Ureter (tissue), 1 donor: Measurements from ENCODE around the gene CRIP3. TPM values are rescaled to one million over a fixed set of nuclear protein-coding genes. Genes with fewer than 3 reads are reported as not detected.

ENCODE experiments used
- DNase-seq: peaks from one replicate; pipeline ENCODE4 v3.0.0-alpha.2; 2020; ENCODE audit warnings: low spot score
- total RNA-seq: library from RNA; stranded (reverse); gene quantifications from one replicate; pipeline ENCODE4 v1.2.4, GENCODE V29; 2023
- donor health status: DM: yes; HTN: yes; CAD: no.

The CRIP3 gene
- total RNA-seq, 1 donor from 2014 or later, result 1.5 TPM

DNA sequence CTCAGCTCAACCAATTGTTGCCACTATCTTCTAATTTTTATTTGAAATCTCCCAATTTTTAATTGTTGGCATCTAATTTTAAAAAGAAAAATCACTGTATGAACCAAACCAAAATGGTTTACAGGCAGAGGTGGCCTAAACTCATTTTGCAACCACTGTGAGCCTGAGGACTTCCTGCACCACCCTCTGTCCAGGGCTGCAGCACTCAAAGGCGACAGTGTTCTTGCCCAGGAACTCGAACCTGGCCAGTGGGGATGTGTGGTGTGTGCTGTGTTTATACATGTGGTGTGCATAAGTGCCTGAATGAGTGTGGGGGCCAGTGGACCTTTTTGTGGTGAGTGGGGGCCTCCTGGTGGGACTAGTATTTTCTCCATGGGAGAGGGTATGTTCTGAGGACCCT lies 34.9 kb downstream of the CRIP3 start:
- no peak for DNase-seq

DNA sequence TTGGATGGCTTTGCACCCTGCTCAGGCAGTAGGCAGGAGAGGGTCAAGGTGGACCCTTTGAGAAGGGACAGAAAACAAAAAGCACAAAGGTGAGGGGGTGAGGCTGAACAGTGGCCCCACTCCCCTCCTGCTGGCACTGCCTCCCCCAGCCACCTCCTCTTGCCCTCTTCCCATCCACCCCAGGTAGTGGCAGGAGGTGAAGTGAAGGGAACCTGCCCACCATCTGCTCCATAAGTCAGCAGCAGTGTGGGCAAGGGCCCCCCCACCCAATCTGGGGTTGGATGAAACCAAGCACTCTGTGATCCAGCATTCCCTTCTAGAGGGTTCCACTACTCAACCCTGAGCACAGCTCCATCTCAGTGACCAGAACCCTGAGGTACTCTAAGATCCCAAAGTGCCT lies 36.7 kb downstream of the CRIP3 start:
- DNase-seq, result no peak

DNA sequence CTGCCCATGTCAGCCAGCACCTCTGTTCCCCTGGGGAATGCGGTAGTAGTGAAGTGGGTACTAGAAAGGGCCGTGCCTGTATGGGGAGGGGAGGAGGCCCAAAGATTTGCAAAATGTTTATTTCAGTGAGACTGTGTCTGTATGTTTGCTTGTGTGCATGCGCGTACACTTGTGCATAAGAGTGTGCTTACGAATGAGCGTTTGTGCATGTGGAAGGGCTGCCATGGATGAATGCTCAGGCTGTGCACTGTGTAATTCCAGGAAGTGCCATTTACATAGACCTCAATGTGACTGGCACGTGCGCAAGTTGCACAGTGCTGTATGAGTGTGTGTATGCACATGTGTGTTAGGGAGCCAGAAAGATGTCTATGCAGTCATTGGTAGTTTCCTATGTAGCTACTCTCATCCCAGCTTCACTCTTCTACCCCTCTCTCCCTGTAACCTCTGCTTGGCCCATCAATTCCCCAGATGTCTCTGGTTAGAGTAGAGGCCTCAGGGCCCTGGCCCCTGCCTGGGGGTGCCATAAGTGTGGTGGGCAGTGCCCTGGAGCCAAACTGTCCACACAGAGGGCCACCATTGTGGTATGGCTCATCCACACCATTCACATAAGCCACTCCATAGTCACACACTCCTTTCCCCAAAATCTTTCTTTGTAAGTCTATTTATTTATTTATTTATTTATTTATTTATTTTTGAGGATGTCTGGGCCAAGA lies 37.4 kb downstream of the CRIP3 start:
- DNase-seq, result no peak

DNA sequence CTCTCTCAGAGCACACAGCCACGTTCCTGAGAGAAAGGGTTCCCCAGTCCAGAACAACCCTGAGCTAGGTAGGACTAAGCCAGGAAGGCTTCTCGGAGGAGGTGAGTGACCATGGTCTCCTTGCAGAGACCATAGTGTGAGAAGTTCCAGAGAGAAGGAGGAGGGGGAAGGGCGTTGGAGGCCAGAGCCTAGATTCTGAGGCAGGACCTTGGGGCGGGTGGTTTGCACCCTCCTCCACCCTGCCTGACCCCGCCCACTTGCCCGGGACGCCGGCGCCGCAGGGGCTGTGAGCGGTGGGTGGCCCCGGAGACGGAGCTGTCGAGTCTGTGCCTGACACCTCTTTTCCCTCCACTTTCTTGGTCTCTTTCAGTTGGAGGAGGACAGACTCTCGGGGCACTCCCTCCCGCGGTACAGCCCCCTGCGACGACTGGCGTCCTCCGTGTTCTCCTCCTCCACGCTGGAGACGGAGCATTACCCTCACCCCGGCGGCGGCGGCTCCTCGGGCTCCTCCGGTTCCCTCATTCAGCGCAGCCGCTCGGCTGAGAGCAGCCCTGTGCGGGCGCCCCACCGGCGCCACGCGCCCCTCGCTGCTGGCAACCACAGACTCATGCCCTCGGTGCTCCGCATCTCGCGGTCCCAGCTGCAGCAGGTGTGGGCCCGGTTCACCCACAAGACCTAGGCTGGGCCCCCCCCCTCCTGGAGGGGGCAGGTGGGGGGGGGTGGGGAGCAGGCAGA lies 39.2 kb downstream of the CRIP3 start:
- no peak for DNase-seq

DNA sequence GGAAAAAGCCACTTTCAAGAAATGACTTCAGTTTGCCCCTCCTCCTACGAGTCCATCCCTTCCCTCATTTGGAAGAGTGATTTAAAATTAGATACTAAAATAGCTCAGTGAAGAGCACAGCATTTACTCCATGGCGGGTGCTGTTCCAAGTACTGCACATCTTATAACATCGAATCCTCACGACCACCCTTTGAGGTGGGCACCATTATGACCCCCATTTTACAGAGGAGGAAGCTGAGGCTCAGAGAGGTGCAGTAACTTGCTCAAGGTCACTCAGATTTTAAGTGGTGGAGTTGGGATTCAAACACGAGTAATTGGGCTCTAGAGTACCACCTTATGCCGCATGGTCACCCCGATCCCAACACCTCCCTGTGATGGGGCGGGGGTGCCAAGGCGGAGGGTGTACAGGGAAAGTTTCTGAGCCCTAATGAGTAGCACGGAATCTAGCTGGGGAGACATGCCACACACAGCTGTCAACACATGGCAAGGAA lies 39.8 kb downstream of the CRIP3 start:
- no peak for DNase-seq

DNA sequence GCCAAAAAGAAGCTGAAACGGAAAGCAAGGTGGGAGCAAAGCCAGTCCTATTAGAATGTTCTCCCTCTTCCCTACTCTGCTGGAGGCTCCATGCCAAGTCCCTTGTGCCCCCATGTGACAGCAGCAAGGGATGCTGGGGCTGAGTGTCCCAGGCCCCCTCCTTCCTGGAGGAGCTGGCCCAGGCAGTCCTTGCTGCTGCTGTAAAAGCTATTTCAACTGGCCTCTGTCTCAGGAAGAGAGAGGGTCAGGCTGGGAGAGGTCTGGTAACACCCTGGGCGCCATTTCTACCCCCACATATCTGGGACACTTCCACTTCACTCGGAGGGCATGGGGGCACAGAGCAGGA lies 40.3 kb downstream of the CRIP3 start:
- DNase-seq, result no peak

DNA sequence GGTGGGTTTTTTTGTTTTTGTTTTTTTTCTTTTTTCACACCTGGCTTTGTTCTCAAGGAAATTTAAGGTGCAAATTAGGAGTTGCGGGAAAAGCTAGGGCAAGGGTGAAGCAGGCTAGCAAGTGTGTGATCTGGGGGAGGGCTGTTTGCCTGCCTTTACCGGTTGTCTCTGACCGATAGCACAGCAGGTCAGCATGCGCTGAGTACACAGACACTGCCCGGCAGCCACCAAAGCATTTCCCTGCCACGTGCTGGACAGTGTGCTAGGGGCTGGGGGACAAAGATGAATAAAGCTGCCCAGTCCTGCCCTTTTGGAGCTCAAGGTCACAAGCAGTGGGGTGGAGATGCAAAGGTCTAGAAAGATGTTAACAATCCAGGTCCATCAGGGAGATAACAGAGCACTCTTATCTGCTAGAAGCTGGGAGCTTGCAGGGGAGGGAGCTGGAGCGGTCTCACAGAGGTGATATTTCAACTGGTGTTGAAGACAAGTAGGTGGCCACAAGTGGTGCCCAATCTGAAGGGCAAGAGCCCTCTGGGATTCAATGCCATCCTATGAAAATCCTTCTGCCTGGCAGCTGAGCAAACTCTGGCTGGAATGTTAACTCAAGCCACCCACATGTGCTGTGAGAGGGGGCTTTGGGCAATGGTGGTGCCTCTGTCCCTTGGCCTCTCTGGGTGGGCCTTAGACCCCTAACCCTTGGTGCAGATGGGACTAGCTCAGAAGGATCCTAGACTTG lies 40.8 kb downstream of the CRIP3 start:
- no peak for DNase-seq

DNA sequence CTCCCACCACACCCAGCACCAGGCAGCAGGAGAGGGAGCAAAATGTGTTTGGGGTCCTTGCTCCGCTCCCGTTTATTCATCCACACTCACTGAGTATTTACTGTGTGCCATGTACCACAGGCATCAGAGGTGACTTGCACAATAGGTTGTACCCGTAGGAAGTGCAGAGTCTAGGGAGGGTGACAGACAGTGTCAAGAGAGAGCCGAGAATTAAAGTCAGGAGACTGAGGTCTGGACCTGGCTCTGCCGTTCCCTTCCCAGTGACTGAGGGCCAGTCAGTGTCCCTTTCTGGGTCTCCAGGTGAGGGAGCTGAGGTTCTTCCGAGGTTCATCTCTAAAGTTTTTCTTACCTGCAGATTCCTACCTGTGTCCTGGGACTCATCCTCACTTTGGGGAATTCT lies 43.1 kb downstream of the CRIP3 start:
- no peak for DNase-seq

DNA sequence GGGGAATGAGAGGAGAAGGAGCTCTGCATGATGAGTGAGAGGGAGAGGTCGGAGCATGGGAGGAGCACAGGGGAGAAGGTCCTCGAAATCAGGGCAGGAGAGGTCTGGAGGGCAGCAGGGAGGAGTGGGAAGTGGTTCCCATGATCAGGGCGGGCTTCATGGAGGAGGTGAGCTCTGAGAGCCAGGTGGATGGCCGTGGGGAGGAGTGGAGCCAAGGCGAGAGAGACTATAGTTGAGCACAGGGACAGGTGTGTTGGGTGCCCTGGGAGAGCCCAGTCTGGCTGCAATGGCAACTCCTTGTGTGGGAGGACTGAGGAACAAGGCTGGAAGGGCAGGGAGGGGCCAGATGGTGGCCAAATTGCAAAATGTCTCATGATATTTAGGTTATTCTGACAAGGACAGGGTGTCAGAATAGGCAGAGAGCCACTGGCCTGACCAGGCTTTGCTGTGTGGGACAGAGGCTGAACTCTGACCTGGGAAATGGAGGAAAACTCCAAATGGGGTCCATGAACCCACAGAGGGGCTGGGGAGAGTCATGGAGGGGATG lies 44.0 kb downstream of the CRIP3 start:
- no peak for DNase-seq

DNA sequence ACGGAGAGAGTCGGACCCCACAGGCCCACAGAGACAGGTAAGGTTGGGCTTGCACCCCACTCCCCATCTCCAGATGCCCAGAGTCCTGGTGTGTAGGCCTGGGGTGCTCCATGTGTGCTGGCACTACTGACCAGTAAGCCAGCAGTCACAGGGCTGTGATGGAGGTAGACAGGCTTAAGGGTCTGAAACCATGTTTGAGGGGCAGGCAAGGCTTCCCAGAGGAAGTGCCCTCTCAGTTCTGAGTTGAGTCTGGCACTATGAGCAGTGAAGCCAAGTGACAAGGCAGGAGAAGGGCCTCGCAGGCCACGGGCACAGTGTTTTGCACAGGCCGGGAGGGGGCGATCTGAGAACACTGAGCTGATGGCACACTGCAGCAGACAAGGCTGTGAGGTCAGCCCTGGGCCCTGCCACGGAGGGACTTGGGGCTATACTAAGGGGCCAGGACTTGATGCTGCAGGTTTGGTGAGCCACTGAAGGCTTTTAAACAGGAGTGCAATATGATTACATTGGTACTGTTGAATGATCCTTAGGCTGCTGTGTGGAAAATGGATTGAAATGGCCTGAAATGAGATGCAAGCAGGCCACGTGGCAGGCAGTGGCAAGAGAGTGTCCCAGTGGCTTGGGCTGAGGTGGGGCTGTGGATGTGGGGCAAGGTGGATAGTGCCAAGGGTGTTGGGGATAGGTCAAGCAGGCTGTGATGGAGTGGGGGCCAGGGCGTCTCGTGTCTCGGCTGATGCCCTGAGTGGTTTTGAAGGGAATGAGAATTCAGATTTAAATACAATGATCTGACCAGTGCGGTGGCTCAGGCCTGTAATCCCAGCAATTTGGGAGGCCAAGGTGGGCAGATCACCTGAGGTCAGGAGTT lies 45.1 kb downstream of the CRIP3 start:
- DNase-seq, result peak; percentile 83

DNA sequence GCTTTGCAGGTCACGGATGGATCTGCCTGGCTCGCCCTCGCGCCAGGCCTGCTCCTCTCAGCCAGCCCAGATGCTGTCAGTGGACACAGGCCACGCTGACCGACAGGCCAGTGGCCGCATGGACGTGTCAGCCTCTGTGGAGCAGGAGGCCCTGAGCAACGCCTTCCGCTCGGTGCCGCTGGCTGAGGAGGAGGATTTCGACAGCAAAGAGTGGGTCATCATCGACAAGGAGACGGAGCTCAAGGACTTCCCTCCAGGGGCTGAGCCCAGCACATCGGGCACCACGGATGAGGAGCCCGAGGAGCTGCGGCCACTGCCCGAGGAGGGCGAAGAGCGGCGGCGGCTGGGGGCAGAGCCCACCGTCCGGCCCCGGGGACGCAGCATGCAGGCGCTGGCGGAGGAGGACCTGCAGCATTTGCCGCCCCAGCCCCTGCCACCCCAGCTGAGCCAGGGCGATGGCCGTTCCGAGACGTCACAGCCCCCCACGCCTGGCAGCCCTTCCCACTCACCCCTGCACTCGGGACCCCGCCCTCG lies 45.8 kb downstream of the CRIP3 start:
- DNase-seq, result no peak

DNA sequence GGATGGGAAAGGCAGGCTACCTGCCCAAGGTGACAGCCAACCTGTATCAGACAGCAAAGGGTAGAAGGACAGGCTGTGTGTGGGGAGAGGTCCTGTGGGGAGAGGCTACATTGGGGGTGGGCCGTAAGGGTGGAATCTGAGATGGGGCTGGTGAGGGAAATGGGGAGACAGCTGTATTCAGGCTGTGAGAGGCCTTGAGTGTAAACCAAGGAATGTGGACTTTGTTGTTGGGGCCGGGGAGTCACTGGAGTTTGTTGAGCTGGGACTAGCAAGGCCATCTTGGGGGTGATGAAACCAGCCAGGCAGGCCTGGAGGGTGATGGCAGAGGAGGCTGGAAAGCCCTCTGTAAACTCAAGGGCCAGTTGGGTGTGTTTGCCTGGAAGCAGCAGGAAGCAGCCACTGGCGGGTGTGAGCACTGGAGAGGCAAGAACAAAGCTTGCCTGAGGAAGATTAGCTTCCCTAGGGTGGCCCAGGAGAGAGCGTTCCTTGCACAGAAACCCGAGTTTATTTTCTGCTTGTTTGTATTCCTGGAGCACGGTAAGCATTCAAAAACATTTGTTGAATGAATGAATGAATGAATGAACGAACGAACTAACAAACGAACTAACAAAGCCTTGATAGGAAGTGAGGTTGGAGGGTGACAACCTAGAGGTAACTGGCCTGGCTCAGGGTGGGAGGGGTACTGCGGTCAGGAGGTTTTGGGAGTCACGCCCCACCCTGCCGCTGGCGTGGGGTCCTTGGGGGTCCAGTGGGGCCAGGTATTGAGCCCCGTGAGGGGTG lies 46.4 kb downstream of the CRIP3 start:
- DNase-seq, result no peak

DNA sequence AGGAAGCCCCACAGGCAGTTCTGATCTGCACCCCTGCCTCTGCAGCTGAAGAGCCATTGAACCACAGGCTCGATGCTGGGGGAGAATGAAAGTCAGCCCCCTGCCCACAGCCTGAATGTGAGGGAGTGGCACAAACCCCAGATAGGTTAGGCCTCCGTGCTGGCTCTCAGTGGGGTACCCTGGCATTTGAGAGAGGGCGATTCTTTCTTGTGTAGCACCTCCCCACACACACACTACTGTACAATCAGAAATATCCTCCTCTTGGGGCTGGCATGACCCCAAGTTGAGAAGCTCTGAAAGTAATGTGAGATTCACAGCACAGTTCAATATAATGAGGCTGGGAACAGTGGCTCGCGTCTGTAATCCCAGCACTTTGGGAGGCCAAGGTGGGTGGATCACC lies 47.4 kb downstream of the CRIP3 start:
- DNase-seq, result no peak

DNA sequence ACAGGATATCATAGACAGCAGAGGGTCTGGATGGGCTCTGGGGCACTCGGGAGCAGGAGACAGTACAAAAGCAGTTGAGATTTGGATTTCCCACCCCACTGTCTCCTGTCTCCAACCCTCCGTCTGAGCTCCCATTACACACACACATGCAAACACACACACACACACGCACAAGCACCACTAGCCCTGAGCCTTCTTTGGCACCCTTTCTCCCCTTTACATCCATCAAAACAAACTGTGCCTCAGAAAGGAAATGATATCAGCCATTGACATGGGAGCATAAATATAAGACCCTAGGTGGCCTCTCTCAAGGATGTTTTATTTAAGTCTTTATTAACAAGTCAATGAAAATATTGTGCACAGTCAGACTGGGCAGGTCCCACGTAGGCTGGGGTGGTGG lies 47.8 kb downstream of the CRIP3 start:
- DNase-seq, result no peak

DNA sequence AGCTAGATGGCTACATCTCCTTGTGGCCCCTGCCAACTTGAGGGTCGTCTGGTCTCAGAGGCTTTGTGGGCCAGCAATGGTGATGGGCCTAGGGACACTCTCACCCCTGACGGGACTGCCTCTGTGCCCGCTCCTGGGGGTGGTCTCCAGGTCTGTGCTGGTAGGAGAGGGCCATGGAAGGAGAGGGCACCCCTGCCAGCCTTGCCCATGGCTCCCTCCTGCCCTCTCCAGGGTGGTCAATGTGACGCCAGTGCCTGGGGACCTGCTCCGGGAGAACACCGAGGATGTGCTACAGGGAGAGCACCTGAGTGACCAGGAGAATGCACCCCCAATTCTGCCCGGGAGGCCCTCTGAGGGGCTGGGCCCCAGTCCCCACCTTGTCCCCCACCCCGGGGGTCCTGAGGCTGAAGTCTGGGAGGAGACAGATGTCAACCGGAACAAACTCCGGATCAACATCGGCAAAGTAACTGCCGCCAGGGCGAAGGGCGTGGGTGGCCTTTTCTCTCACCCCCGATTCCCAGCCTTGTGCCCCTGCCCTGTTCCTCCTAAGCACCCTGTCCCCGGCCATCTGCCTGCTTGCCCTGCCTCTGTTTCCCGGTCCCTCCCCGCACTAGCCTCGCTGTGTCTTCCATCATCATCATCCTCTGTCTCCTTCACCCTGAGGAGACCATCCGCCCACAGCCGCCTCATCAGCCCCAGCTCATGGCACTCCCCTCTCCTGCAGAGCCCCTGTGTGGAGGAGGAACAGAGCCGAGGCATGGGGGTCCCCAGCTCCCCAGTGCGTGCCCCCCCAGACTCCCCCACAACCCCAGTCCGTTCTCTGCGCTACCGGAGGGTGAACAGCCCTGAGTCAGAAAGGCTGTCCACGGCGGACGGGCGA lies 49.6 kb downstream of the CRIP3 start:
- no peak for DNase-seq

DNA sequence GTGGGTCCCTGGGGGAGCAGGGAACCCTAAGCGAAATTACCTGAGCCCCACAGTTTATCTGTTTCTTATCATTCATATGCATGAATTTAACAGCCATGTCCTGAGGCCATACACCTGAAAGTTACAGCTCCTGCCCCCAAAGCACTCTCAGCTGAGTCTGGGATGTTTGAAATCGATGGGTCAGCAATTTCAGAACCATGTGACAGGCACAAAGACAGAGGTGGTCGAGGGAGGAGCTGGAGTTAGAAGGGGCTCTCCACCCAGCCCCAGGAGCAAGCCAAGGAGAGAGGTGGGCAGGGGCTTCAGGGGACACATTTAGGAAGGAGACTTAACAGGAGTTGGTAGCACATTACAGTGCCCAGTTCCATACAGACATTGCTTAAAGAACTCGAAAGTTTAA lies 50.4 kb downstream of the CRIP3 start:
- no peak for DNase-seq

DNA sequence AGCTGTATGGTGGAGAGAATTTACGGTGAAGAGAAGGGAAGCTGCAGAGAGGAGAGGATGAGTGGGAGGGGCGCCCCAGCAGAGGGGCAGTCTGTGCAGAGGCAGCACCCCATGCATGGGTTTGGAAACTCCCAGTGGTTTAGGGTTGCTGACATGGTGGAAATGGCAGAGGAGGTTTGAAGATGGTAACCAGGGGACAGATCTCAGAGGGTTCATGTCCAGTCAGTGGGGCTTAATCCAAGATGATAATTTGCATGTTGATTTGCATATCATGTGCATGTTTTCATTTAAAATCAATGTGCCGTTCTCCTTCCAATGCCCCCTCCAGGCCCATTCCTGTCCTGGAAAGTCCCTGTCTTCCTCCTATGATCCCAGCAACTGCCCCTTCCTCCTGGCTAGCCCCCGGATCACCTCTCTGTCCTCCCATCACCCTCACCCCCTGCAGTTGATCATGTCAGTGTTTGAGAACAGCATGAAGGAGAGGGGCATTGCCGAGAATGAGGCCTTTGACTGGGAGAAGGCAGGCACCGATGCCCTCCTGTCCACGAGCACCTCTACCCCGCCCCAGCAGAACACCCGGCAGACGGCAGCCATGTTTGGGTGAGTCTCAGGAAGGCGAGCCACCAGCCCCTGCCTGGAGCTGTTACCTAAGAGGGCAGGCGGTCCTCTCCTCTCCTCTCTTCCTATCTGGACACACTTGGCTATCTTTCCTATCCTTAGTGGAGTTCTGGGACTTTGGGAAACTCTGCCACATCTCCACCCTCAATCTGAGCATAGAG lies 51.1 kb downstream of the CRIP3 start:
- DNase-seq, result no peak

DNA sequence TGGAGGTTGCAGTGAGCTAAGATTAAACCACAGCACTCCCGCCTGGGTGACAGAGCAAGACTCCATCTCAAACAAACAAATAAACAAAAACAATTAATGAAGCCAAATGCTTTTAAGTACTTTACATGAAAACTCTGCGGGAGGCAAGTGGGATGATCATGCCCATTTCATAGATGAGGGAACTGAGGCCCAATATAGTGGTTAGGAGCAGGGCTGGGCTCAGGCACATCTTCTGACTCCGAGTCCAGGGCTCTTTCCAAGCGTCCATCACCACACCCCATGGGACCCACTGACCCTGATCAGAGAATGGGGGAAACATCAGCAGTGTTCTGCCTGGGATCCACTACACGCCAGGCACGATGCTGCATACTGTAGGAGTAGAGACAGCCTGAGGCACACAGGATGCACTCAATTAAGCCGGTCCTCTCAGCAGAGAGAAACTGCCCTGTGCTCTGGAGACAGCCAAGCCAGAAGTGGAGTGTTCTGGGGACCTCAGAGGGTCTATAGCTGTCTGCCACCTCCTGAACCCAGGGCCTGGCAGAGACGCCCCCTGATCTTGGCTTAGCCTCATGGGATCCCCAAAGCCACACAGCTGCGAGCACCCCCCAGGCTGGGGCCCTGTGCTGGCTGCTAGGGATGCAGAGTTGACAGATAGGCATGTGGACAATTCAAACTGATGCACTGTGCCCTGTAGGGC lies 51.8 kb downstream of the CRIP3 start:
- DNase-seq, result no peak
